WERI-Rb-1 (cell line): ENCODE measurements around the gene FFAR2.
"Not testable (repeated sequence)": the region's sequence is repeated elsewhere in the genome, so short reads cannot be mapped to it uniquely, and the experiment has no call there.

ENCODE experiments used
- DNase-seq: peaks from one replicate; pipeline ENCODE4 v3.0.0-alpha.2; 2020
- H3K27ac ChIP-seq: fragments of 250-450 bp; sonication (Bioruptor Pico); 2 replicates; pipeline ENCODE4 v1.5.1; 2020; ENCODE audit warnings: mild to moderate bottlenecking, moderate library complexity
- H3K27me3 ChIP-seq: fragments of 250-450 bp; sonication (Bioruptor Pico); 2 replicates; pipeline ENCODE4 v1.5.1; 2021; ENCODE audit warnings: mild to moderate bottlenecking, low read depth, moderate library complexity; ENCODE audit not compliant: insufficient read depth, severe bottlenecking
- H3K36me3 ChIP-seq: fragments of 250-450 bp; sonication (Bioruptor Pico); 2 replicates; pipeline ENCODE4 v1.5.1; 2020; ENCODE audit warnings: mild to moderate bottlenecking, moderate library complexity
- H3K4me3 ChIP-seq: 2 replicates; pipeline ENCODE4 v1.5.1; 2011; ENCODE audit warnings: low read depth, mild to moderate bottlenecking, control low read depth, low read length
- H3K9me3 ChIP-seq: fragments of 250-450 bp; sonication (Bioruptor Pico); 2 replicates; pipeline ENCODE4 v1.5.1; 2021; ENCODE audit warnings: mild to moderate bottlenecking, moderate library complexity; ENCODE audit not compliant: severe bottlenecking
- CTCF ChIP-seq: IDR thresholded peaks from 2 replicates; pipeline ENCODE4 v1.5.1; 2011; ENCODE audit warnings: low read depth, mild to moderate bottlenecking, control low read depth, inconsistent platforms, low read length

FFAR2 gene

DNA sequence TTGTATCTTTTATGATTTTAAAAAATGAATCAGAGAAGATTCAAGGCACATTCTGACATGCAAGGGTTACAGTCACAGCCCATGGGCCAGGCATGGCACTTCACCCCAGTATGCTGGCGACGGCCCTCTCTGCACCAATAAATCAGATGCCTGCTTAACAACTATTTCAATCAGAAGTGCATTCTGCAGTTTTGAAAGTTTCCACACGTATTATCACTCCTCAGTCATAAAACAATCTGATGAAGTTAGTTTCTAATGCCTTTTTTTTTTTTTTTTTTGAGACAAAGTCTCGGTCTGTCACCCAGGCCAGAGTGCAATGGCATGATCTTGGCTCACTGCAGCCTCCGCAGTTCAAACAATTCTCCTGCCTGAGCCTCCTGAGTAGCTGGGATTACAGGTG, 28.3 kb upstream of the FFAR2 start:
- H3K9me3 ChIP-seq: no peaks in the 10 kb centered on the region
- no peak overlapping the region for H3K4me3 ChIP-seq
- no peak for TF ChIP-seq CTCF
- no peak for DNase-seq
- no peaks in the 10 kb centered on the region for H3K27me3 ChIP-seq
- no peak overlapping the region for H3K27ac ChIP-seq
- H3K36me3 ChIP-seq: no peaks in the 10 kb centered on the region

DNA sequence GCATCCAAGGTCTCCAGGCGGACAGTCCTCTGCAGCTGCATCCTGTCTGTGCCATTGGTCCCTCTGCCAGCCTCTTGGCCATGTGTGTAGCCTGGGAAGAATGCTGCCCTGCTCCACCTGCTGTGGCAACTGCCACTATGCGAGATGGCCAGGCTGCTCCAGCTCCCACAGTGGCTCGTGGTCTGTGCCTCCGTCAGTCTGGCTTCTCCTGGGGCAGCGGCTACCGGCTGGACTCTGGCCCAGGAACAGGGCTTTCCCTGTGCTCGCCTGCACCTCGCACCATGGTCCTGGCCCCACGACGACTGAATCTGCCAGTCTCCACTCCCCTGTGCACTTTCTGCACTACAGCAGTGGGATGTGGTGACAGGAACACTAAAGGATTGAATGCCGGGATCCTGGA, 26.7 kb upstream of the FFAR2 start:
- no peak overlapping the region for H3K27ac ChIP-seq
- DNase-seq: no peak
- no peaks in the 10 kb centered on the region for H3K9me3 ChIP-seq
- TF ChIP-seq CTCF: no peak
- H3K36me3 ChIP-seq: no peaks in the 10 kb centered on the region
- no peak overlapping the region for H3K4me3 ChIP-seq
- H3K27me3 ChIP-seq: no peaks in the 10 kb centered on the region

DNA sequence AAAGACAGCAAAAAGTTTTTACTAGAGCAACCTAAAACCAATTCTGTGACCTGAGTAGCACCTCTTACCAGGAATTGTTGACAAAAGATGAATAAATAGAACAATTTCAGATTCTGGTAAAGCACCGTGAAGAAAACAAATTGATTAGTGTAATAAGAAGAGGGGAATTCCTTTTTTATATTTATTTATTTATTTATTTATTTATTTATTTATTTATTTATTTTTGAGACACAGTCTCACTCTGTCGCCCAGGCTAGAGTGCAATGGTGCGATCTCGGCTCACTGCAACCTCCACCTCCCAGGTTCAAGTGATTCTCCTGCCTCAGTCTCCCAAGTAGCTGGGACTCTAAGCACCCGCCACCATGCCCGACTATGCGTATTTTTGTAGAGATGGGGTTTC, 24.7 kb upstream of the FFAR2 start:
- not testable (repeated sequence) for H3K4me3 ChIP-seq, H3K9me3 ChIP-seq, DNase-seq

DNA sequence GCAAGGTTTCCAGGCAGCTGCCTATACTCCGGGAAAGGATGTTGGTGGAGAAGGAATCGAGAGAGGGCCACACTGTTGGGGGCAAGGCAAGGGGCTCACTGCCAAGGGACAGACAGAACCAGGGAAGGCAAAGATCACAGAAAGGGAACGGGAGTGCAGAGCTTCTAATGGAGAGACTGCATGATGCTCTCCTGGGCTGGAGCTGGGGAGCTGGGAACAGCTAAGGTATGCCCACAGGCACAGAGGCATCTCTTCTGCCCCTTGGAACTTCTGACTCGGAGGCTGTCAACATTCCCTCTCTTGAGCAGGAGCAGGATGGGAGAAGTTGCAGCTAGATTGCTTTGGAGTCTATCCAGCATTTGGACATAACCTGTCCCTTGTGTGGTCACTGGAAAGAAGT, 22.4 kb upstream of the FFAR2 start:
- Histone ChIP-seq H3K4me3 (no peak overlapping the region), H3K27ac (no peak overlapping the region), H3K36me3 (no peaks in the 10 kb centered on the region), H3K27me3 (no peaks in the 10 kb centered on the region), H3K9me3 (peaks cover 7% of the 10 kb centered on the region)
- TF ChIP-seq CTCF: no peak
- DNase-seq: no peak

More for the DNA sequence above, 24.7 kb upstream of the FFAR2 start:
- H3K27me3 ChIP-seq, H3K27ac ChIP-seq, H3K36me3 ChIP-seq: not testable (repeated sequence)

- Histone ChIP-seq H3K9me3 (peaks cover 10% of the 10 kb centered on the region), H3K36me3 (no peaks in the 10 kb centered on the region), H3K4me3 (no peak overlapping the region), H3K27ac (no peak overlapping the region), H3K27me3 (no peaks in the 10 kb centered on the region)
- TF ChIP-seq CTCF: no peak
- no peak for DNase-seq
Observed at GRCh38 chr19:35427187-35427586, 20.9 kb upstream of the FFAR2 start.

GRCh38 chr19:35429698-35430408, 18.2 kb upstream of the FFAR2 start:
- Histone ChIP-seq H3K4me3 (no peak overlapping the region), H3K9me3 (peaks cover 10% of the 10 kb centered on the region), H3K27ac (no peak overlapping the region), H3K36me3 (no peaks in the 10 kb centered on the region), H3K27me3 (no peaks in the 10 kb centered on the region)
- DNase-seq: no peak
- TF ChIP-seq CTCF: no peak
